ENCODE measurements around the gene LPAR3.

Gene LPAR3

GRCh38 chr1:84770481-84770880 lies 122.5 kb downstream of the LPAR3 start:
- no peak for TF ChIP-seq CTCF (conservative IDR thresholded peaks at IDR 0.05; ENCODE audit: low read depth, low read length)
- DNase-seq (ENCODE audit: low read depth) = no peak
- no peak overlapping the region for H3K4me3 ChIP-seq (ENCODE audit: low read length)

- H3K4me3 ChIP-seq (ENCODE audit: low read length) = no peak overlapping the region
- no peak for TF ChIP-seq CTCF (conservative IDR thresholded peaks at IDR 0.05; ENCODE audit: low read depth, low read length)
- DNase-seq (ENCODE audit: low read depth) = no peak
Measured at GRCh38 chr1:84769636-84770035, 123.4 kb downstream of the LPAR3 start.

GRCh38 chr1:84768634-84769033 lies 124.4 kb downstream of the LPAR3 start:
- TF ChIP-seq CTCF (conservative IDR thresholded peaks at IDR 0.05; ENCODE audit: low read depth, low read length) = no peak
- no peak for DNase-seq (ENCODE audit: low read depth)
- no peak overlapping the region for H3K4me3 ChIP-seq (ENCODE audit: low read length)

- no peak for DNase-seq (ENCODE audit: low read depth)
- no peak for TF ChIP-seq CTCF (conservative IDR thresholded peaks at IDR 0.05; ENCODE audit: low read depth, low read length)
- peak overlapping the region; percentile 5 for H3K4me3 ChIP-seq (ENCODE audit: low read length)
Measured at GRCh38 chr1:84763912-84764680, 128.9 kb downstream of the LPAR3 start.

- DNase-seq (ENCODE audit: low read depth) = no peak
- no peak for TF ChIP-seq CTCF (conservative IDR thresholded peaks at IDR 0.05; ENCODE audit: low read depth, low read length)
- H3K4me3 ChIP-seq (ENCODE audit: low read length) = no peak overlapping the region
Measured at GRCh38 chr1:84762664-84763063, 130.3 kb downstream of the LPAR3 start.
